Vagina (tissue), 2 donors: ENCODE data around the gene FAM50B.

Source experiments
- CTCF ChIP-seq, 3 experiments: fragments of 450-650 bp in 2 of 3; fragments of 200-600 bp in 1 of 3; sonication (generic) in 1 of 3; IDR thresholded peaks; one replicate each; pipeline ENCODE4 v1.5.1; 2017 to 2019; ENCODE audit warnings: antibody characterized with exemption in 3 of 3, mild to moderate bottlenecking in 2 of 3, moderate library complexity in 2 of 3
- POLR2A ChIP-seq, 2 donors: fragments of 450-650 bp; IDR thresholded peaks; one replicate each; pipeline ENCODE4 v1.6.1; 2017; ENCODE audit warnings: antibody characterized with exemption in 2 of 2, mild to moderate bottlenecking in 2 of 2, moderate library complexity in 2 of 2
- POLR2AphosphoS5 ChIP-seq, 2 donors: sonication (generic); formaldehyde crosslinking; IDR thresholded peaks; one replicate each; pipeline ENCODE4 v1.9.0; 2017; ENCODE audit warnings: antibody characterized with exemption in 2 of 2, mild to moderate bottlenecking in 2 of 2, low read depth in 1 of 2; ENCODE audit not compliant: insufficient read depth in 1 of 2

- TF ChIP-seq CTCF (IDR thresholded peaks at IDR 0.05), result no peak
- no peak for TF ChIP-seq POLR2AphosphoS5 (IDR thresholded peaks at IDR 0.05; ENCODE audit: insufficient read depth in 1 of 2, low read depth in 1 of 2)
- TF ChIP-seq POLR2A (IDR thresholded peaks at IDR 0.05), result no peak
Measured at GRCh38 chr6:3862038-3862437, 12.9 kb downstream of the FAM50B start.
